GM10847 (cell line): ENCODE data around the gene ATF1.

Experiments
- POLR2A ChIP-seq: IDR thresholded peaks from 2 replicates; pipeline ENCODE4 v1.6.1; 2011; ENCODE audit not compliant: insufficient read length; ENCODE audit errors: extremely low read depth

The ATF1 gene

DNA sequence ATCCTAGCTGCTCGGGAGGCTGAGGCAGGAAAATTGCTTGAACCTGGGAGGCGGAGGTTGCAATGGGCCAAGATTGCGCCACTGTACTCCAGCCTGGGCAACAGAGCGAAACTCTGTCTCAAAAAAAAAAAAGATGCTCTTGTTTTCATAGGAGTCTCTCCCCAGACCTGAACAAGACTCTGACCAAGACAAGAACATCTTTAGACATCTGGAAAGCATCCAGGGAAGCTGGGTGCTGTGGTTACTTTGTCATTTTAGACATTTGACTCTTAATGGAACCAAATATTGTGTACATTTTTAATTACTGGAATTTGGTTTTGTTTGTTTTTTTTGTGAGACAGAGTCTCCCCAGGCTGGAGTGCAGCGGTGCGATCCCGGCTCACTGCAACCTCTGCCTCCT, 21.1 kb upstream of the ATF1 start:
- TF ChIP-seq POLR2A: no peak

DNA sequence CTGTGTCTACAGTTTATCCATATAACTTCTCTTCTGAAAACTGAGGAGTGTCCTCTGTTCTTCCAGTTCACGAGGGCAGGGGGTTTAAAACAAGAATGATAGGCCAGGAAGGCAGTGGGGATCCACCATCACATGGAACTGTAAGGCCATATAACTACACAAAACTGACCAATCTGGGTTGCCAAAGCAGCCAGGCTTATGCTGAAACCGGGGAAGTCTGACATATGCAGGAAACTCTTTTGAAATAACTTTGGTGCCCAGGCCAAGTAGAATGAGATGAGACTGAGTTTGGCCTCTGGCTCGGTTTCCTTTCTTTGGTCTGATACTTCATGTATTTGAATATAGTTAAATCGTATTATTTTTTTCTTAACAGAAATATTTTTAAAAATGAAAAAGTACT, 18.0 kb upstream of the ATF1 start:
- no peak for TF ChIP-seq POLR2A

DNA sequence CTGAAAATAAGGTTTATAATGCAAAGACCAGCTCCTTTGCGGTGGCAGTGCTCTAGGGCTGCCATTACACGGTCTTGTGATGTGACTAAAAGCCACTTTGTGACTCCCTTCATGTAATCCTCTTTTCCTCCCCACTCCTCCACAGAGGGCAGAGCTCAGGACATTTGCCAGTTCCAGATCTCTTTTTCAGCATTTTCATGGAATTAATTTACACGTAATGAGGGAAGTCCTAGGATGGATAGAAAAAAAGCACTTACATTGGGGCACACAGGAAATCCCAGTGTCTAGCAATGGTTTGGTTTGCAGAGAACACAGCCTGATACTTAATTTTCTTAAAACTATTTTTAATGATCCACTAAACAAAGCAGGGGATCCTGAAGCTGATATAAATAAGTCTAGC, 17.5 kb upstream of the ATF1 start:
- TF ChIP-seq POLR2A: no peak

DNA sequence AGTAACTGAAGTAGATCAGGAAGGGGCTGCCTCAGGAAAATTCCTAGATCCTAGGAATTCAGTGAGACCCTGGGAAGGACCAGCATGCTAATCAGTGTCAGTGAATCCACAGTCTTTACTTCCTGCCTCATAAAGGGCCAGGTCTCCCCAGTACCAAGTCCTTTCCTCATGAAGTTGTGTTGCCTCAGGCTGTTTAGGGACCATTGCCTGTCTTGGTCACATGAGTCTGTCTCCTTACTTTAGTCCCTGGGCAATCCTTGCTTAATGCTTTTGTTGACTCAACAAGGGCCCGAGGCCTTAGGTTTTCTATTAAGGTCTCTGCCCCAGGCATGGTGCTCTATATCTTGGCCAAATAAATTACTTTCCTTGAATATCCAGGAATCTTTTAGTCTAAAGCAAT, 16.1 kb upstream of the ATF1 start:
- TF ChIP-seq POLR2A: no peak

DNA sequence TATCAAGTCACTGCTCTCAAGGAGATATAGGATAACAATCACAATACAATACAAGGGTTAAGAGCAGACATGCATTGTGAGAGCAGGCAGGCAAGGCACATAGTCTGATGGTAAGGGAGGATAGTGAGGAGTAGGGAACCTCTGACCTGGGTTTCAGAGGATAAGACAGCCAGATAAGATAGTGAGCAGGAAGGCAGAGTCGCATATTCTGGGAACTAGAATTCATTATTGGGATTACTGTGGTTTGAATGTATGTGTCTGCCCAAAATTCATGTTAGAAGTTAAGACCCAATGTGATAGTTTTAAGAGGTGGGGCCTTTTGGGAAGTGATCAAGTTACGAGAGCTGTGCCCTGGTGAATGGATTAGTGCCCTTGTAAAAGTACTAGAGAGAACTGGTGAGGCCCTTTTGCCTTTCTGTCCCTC, 14.4 kb upstream of the ATF1 start:
- no peak for TF ChIP-seq POLR2A

DNA sequence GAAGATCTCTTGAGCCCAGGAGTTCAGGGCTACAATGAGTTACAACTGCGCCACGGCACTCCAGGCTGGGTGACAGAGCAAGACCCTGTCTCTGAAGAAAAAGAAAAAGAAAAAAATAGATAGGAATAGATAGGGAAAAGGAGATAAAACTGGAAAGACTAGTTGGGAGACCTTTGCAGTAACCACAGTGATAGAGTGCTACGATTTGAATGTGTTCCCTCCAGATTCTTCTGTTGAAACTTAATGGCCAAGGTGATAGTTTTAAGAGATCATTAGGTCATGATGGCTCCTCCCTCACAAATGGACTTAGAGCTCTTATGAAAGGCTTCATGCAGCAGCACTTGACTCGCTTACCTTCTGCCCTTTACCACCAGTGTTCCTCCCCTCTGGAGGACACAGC, 13.5 kb upstream of the ATF1 start:
- no peak for TF ChIP-seq POLR2A

DNA sequence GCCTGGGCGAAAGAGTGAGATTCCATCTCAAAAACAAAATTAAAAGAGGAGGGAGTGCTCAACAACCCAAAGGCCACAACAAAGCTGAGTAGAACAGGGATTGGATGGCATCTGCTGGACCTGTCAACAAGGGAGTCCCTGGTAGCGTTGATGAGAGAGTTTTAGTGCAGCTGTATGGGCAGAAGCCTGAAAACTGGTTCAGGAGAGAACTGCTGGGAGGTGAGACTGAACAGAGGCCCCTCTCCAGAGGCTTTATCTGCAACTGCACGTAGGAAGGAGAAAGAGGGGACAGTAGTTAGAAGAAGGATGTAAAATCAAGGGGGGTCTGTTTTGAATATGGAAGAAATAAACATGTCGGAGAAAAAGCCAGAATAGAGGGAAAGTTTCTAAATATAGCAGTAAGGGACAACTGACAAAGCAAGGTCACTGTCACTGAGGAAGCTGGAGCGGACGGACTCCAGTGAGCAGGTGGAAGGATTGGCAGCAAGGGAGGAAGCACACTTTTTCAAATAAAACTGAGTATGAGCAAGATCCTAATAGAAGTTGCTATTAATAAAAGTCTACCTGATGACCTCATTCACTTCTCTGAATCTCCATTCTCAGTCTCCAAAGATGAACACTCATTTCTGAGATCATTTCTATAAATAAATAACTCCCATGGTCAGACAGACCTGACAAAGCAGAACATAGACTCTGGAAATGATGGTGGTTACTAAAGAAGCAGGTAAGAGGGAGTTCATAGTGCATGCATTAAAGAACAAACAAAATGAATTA, 11.8 kb upstream of the ATF1 start:
- no peak for TF ChIP-seq POLR2A

DNA sequence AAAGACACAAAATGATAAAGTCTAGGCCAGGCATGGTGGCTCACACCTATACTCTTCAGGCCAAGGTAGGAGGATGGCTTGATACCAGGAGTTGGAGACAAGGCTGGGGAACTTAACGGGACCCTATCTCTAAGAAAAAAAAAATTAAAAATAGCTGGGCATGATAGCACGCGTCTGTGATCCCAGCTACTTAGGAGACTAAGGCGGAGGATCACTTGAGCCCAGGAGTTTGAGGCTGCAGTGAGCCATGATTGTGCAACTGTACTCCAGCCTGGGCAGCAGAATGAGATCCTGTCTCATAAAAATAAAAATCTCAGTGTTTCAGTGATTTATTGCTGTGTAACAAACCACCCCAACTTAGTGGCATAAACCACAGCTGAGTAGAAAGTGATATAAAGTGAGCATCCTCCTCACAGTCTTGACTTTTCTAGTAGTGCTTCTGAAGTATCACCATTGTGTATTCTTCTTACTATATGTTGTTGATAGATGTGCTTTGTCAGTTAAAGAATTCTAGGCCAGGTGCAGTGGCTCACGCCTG, 10.6 kb upstream of the ATF1 start:
- no peak for TF ChIP-seq POLR2A

DNA sequence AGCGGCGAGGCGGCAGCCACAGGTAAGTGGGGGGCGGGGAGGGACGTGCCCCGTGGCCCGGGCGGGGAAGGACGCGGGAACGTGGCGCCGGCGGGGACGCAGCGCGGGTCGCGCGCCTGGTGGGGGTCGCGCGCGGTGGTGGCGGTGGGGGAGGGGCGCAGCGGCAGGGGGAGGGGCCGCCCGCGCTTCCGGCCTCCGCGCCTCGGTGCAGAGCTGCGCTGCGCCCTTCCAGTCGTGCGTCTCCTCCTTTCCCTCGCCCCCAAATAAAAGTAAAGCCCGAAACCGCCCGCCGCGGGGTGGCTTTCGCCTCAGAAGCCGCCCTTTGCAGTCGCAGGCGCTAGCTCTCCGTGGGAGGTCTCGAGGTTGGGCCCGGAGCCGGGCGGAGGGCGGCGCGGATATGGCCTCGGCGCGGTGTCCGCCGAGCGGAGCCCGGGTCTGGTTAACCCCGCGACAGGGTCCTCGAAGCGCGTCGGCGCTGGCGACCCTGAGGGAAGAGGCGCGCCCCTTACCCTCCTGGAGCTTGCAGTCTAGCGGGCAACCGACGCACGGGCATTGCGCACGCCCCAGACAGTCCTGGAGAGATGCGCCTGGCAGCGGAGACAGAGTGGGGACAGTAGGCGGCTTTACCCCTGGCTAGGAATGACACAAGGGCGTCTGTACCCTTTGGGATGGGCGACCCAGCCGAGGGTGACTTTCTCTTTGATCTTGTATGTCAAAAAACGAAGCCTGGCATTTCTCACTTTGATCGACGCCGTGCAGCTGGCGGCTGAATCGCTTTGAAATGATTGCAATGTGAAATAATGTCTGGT, 589 bp downstream of the ATF1 start:
- TF ChIP-seq POLR2A: no peak

DNA sequence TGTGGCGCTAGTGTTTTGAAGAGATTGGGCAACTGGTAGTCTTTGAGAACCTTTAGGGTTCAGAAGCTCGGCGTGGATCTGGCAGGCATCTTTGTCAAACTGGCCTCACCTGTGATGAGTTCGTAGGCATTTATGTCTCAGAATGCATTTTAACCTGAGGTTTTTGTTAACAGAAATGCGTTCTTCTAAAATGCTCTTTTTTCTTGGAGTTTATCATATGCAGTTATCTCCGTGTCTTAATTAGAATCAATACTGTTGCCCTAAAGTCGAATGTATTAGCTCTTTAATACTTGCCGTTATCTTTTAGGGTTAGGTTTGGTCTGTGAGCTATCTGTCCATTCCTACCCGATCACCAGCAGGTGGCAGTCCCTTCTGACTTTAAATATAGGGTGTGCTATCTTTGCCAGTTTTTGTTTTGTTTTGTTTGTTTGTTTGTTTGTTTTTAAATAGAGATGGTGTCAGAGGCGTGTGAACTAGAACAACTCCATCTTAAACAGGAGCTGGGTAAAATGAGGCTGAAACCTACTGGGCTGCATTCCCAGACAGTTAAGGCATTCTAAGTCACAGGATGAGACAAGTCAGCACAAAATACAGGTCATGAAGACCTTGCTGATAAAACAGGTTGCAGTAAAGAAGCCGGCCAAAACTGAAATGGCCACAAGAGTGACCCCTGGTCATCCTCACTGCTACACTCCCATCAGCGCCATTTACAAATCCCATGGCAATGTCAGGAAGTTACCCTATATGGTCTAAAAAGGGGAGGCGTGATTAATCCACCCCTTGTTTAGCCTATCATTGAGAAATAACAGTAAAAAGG, 1.4 kb downstream of the ATF1 start:
- TF ChIP-seq POLR2A: no peak

DNA sequence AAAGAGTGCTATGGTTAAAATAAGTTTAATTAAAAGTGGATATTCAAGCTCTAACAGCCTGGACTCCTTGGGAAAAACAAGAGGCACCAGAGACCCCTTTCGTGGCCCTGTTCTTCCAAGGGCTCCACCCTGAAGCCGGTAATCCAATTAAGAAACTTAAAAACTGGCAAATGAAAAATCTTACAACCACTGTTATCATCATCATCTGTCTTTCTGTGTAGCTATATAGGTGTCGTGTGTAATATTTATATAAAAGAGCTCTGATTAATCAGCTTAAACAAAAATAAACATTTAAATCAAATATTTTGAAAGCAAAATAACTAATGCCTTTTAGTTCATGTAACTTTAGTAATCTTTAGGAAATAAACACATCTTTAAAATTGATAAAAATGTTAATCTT, 4.5 kb downstream of the ATF1 start:
- TF ChIP-seq POLR2A: no peak

DNA sequence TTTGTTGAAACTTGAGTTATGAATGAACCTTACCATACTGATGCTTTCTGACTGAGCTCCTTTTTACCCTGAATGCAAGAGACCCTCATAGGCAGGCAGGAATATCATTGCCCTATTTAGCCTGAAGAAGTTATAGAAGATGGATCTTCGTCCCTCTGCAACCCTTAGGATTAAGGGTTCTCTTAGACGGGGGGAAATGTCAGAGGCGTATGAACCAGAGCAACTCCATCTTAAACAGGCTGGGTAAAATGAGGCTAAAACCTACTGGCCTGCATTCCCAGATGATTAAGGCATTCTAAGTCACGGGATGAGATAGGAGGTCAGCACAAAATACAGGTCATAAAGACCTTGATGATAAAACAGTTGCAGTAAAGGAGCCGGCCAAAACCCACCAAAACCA, 7.5 kb downstream of the ATF1 start:
- no peak for TF ChIP-seq POLR2A

DNA sequence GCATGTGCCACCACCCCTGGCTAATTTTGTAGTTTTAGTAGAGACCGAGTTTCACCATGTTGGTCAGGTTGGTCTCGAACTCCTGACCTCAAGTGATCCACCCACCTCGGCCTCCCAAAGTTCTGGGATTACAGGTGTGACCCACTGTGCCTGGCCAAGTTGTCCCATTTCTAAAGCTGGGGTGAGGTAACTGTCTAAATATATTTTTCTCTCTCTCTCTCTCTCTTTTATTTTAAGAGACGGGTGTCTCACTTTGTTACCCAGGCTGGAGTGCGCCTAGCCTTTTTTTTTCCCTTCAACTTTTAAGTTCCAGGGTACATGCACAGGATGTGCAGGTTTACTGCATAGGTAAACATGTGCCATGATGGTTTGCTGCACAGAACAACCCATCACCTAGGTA, 8.6 kb downstream of the ATF1 start:
- no peak for TF ChIP-seq POLR2A

DNA sequence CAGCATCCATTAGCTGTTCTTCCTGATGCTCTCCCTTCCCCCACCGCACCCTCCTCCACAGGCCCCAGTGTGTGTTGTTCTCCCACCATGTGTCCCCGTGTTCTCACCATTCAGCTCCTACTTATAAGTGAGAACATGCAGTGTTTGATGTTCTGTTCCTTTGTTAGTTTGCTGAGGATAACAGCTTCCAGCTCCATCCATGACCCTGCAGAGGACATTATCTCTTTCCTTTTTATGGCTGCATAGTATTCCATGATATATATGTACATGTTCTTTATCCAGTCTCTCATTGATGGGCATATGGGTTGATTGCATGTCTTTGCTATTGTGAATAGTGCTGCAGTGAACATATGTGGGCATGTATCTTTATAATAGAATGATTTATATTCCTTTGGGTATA, 9.0 kb downstream of the ATF1 start:
- no peak for TF ChIP-seq POLR2A

DNA sequence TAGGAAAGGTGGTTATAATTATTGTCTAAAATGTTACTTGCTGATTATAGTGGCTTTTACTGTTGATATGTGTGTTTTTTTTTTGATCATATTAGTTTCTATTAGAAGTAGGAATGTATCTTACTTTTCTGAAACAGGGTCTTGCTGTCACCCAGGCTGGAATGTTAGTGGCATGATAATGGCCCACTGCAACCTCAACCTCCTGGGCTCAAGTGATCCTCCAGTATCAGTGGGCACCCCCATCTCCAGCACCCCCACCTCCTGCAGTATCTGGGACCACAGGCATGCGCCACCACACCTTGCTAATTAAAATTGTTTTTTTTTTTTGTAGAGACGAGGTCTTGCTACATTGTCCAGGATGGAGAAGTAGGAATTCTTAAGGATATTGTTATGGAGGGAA, 11.3 kb downstream of the ATF1 start:
- no peak for TF ChIP-seq POLR2A
